Measurements from ENCODE around the gene APOLD1.

APOLD1 gene

DNA sequence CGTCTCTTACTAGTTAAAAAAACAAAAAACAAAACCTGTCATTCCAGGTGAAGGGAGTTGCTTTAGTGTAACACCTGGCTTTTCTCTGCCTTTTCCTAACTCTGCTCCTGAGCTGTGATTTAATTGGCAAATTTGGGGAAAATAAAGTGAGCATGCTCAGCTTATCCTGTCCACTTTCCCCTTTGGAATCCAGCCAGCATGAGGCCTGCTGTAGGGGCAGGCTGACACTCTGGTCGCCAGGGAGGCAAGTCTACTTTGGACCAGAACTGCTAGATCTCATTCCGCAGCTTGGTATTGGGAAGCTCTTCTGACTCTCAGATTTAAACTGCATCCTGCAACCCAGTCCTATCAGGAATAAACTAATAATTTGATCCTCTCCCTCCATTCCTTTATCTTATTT, 38.2 kb upstream of the APOLD1 start:
- TF ChIP-seq, protein P1, sequence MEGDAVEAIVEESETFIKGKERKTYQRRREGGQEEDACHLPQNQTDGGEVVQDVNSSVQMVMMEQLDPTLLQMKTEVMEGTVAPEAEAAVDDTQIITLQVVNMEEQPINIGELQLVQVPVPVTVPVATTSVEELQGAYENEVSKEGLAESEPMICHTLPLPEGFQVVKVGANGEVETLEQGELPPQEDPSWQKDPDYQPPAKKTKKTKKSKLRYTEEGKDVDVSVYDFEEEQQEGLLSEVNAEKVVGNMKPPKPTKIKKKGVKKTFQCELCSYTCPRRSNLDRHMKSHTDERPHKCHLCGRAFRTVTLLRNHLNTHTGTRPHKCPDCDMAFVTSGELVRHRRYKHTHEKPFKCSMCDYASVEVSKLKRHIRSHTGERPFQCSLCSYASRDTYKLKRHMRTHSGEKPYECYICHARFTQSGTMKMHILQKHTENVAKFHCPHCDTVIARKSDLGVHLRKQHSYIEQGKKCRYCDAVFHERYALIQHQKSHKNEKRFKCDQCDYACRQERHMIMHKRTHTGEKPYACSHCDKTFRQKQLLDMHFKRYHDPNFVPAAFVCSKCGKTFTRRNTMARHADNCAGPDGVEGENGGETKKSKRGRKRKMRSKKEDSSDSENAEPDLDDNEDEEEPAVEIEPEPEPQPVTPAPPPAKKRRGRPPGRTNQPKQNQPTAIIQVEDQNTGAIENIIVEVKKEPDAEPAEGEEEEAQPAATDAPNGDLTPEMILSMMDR (IDR thresholded peaks at IDR 0.05; ENCODE audit: borderline replicate concordance, insufficient read depth, low read depth, low read length), result no peak
- H3K4me3 ChIP-seq (ENCODE audit: low read depth, low read length), result no peak overlapping the region

DNA sequence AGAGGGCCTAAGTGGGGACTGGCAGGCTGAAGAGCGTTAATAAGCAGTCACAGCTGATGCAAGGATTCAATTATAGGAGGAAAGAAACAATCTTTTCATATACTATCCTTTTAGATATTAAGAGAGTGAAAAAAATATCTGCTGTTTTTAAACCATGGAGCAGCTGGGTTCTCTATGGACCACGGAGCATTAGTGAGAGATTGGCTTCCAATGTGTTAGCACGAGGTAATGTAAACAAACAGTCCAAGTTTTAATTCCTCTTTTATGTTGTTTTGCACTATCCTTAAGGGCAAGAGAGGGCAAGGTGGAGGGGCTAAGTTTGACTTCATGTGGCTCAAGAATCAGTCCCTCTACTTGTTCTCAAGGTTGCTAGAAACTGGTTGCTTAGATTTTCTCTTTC, 37.4 kb upstream of the APOLD1 start:
- TF ChIP-seq, protein P1 (IDR thresholded peaks at IDR 0.05; ENCODE audit: borderline replicate concordance, insufficient read depth, low read depth, low read length), result no peak
- H3K4me3 ChIP-seq (ENCODE audit: low read depth, low read length), result no peak overlapping the region

DNA sequence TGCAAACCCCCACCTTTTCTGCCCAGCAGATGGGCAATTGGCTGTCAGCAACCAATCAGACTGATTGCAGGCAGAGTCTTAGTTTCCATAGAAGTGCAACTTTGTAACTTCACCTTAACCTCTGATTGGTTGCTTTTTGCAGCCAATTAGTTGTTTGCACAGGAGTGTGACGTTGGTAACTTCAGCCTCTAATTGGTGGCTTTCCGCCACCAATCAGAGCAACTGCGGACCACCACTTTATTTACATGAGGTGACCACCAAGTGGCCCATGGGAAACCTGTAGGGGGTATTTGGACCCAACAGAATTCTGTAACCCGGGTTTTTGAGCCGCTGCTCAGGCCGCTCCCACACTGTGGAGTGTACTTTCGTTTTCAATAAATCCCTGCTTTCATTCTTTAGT, 36.0 kb upstream of the APOLD1 start:
- TF ChIP-seq, protein P1 (IDR thresholded peaks at IDR 0.05; ENCODE audit: borderline replicate concordance, insufficient read depth, low read depth, low read length), result no peak
- H3K4me3 ChIP-seq (ENCODE audit: low read depth, low read length), result no peak overlapping the region

DNA sequence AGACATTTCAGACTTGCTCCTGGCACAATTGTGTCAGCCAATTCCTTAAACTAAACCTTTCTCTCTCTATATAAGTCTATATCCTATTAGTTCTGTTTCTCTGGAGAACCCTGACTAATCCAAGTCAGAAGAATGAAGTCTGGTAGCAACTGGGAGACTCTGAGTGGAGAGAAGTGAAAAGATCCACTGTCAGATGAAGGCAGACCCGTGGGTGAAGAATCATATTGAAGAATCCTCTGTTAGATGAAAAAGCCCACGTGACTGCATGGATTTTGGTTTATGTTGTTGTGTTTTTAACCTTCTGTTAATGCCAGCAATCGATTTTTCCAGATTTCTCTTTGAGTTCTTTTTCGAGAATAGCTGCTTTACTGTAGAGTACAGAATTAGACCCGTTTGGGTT, 29.5 kb upstream of the APOLD1 start:
- TF ChIP-seq, protein P1 (IDR thresholded peaks at IDR 0.05; ENCODE audit: borderline replicate concordance, insufficient read depth, low read depth, low read length), result no peak

DNA sequence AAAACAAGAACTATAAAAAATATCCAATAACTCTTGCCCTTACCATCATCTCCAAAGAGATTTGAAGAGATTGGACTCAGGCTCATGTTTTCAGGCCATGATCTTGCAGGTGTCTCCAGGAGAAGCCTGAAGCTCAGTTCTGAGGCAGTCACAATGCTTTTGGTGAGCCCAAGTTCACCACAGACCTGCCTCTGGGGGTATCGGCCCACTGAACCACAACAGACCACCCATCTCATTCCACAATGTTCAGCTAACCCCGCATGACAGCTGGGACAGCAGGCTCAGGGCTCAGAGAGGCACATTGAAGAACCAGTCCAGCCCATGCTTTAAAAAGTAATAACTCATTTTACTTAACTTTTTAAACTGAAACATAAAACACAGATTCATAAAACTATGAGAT, 28.3 kb upstream of the APOLD1 start:
- TF ChIP-seq, protein P1 (IDR thresholded peaks at IDR 0.05; ENCODE audit: borderline replicate concordance, insufficient read depth, low read depth, low read length), result no peak
- H3K4me3 ChIP-seq (ENCODE audit: low read depth, low read length), result no peak overlapping the region

More for the DNA sequence above, 29.5 kb upstream of the APOLD1 start:
- no peak overlapping the region for H3K4me3 ChIP-seq (ENCODE audit: low read depth, low read length)

DNA sequence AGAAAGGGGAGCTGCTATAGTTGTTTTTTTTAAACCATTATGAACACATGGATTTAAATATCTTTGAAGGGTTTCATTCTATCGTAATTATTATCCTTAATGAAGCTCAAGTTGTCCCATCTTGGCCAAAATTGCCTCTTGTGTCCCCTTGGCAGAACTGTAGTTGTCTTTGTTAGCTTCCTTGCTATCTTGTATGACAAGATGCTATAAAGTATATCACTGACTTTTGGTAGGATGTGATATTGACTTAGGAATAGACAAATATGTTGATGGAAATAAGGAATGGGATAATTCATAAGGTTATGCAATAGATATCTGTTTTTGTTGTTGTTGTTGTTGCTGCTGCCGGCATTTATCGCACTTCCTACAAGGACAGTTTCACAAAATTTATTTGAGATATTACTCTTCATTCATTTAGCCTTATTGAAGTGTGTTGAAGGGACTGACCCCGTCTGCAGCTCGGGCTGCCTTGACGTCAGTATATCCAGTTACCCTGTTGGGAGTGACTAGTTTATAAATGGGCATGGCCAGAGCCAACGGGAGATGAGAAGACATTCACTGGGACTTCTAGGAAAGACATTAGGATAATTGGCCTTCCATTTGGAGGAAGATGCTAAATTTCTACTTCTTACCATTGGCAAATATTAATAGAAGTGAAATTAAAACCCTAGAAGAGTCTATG, 26.1 kb upstream of the APOLD1 start:
- TF ChIP-seq, protein P1 (IDR thresholded peaks at IDR 0.05; ENCODE audit: borderline replicate concordance, insufficient read depth, low read depth, low read length), result no peak
- no peak overlapping the region for H3K4me3 ChIP-seq (ENCODE audit: low read depth, low read length)

DNA sequence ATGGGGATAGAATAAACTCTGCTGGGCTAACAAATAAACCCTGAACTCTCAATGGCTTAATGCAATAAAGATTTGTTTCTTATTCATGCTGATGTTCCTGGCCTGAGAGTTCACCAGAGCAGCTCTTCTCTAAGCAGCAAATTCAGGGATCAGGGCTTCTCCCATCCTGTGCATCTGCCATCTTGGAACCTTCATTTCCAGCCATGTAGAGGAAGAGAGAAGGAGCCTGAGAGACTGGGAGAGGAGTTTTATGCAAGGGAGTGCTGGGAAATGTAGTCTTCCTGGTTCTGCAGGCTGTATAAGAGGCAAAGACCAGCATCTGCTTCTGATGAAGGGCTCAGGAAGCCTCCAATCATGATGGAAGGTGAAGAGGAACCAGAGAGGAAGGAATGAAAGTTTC, 20.6 kb upstream of the APOLD1 start:
- TF ChIP-seq, protein P1 (IDR thresholded peaks at IDR 0.05; ENCODE audit: borderline replicate concordance, insufficient read depth, low read depth, low read length), result no peak
- no peak overlapping the region for H3K4me3 ChIP-seq (ENCODE audit: low read depth, low read length)

All from GM12875 (cell line).